ENCODE results near the gene HIPK2.

HIPK2 gene

GRCh38 chr7:139713061-139713460 is 64.7 kb downstream of the HIPK2 start:
- 98% methylated on average over 6 of the region's 9 CpGs for WGBS (ENCODE audit: insufficient coverage)
- POLR2A ChIA-PET = no interaction called here
- H3K9me3 ChIP-seq (ENCODE audit: control extremely low read depth in 1 of 5, control insufficient read depth in 4 of 5, insufficient read depth in 2 of 5, low read depth in 1 of 5, low read length in 4 of 5) = no peaks in the 10 kb centered on the region
- no peaks in the 10 kb centered on the region for H3K4me1 ChIP-seq (ENCODE audit: control extremely low read depth in 1 of 4, control insufficient read depth in 4 of 4, insufficient read depth in 4 of 4, low read length in 3 of 4)
- no peak for DNase-seq
- no peak overlapping the region for H3K27ac ChIP-seq (ENCODE audit: insufficient read depth in 1 of 2, low read depth in 1 of 2, low read length in 2 of 2, poor library complexity in 1 of 2, severe bottlenecking in 2 of 2)
- H3K4me3 ChIP-seq (ENCODE audit: control insufficient read depth in 1 of 7, extremely low read depth in 1 of 7, insufficient read depth in 4 of 7, low read depth in 2 of 7, low read length in 6 of 7) = no peak overlapping the region
- CTCF ChIA-PET = interaction anchor here (0.5 kb wide), 1 partner anchor 909 kb away, joined by 3 read pairs; no protein-coding TSS in a partner anchor
- H3K27me3 ChIP-seq (replicated peaks in 2 of 5; ENCODE audit: control insufficient read depth in 4 of 5, insufficient read depth in 5 of 5, low read length in 4 of 5) = no peaks in the 10 kb centered on the region
- peaks cover 0 to 51% (median 32%) of the 10 kb centered on the region in 4 experiments for H3K36me3 ChIP-seq (ENCODE audit: control insufficient read depth in 4 of 4, insufficient read depth in 4 of 4, low read length in 3 of 4)

GRCh38 chr7:139711991-139712743 is 65.6 kb downstream of the HIPK2 start:
- Histone ChIP-seq H3K36me3 (ENCODE audit: control insufficient read depth in 4 of 4, insufficient read depth in 4 of 4, low read length in 3 of 4) (peaks cover 0 to 54% (median 33%) of the 10 kb centered on the region in 4 experiments), H3K9me3 (ENCODE audit: control extremely low read depth in 1 of 5, control insufficient read depth in 4 of 5, insufficient read depth in 2 of 5, low read depth in 1 of 5, low read length in 4 of 5) (no peaks in the 10 kb centered on the region), H3K4me1 (ENCODE audit: control extremely low read depth in 1 of 4, control insufficient read depth in 4 of 4, insufficient read depth in 4 of 4, low read length in 3 of 4) (no peaks in the 10 kb centered on the region), H3K27me3 (replicated peaks in 2 of 5; ENCODE audit: control insufficient read depth in 4 of 5, insufficient read depth in 5 of 5, low read length in 4 of 5) (no peaks in the 10 kb centered on the region), H3K27ac (ENCODE audit: insufficient read depth in 1 of 2, low read depth in 1 of 2, low read length in 2 of 2, poor library complexity in 1 of 2, severe bottlenecking in 2 of 2) (no peak overlapping the region), H3K4me3 (ENCODE audit: control insufficient read depth in 1 of 7, extremely low read depth in 1 of 7, insufficient read depth in 4 of 7, low read depth in 2 of 7, low read length in 6 of 7) (no peak overlapping the region)
- 97% methylated on average over 10 of the region's 11 CpGs for WGBS (ENCODE audit: insufficient coverage)
- no peak for DNase-seq
- ChIA-PET CTCF (no interaction called here), POLR2A (no interaction called here)

GRCh38 chr7:139710036-139710435 is 67.8 kb downstream of the HIPK2 start:
- H3K27me3 ChIP-seq (replicated peaks in 2 of 5; ENCODE audit: control insufficient read depth in 4 of 5, insufficient read depth in 5 of 5, low read length in 4 of 5) = no peaks in the 10 kb centered on the region
- H3K4me3 ChIP-seq (ENCODE audit: control insufficient read depth in 1 of 7, extremely low read depth in 1 of 7, insufficient read depth in 4 of 7, low read depth in 2 of 7, low read length in 6 of 7) = no peak overlapping the region
- ChIA-PET CTCF (interaction anchor here (0.9 to 1.5 kb wide), 2 partner anchors 9 to 11 kb away, joined by 3 read pairs; no protein-coding TSS in a partner anchor), POLR2A (no interaction called here)
- H3K36me3 ChIP-seq (ENCODE audit: control insufficient read depth in 4 of 4, insufficient read depth in 4 of 4, low read length in 3 of 4) = peaks cover 5 to 46% (median 21%) of the 10 kb centered on the region in 4 experiments
- H3K27ac ChIP-seq (ENCODE audit: insufficient read depth in 1 of 2, low read depth in 1 of 2, low read length in 2 of 2, poor library complexity in 1 of 2, severe bottlenecking in 2 of 2) = no peak overlapping the region
- H3K4me1 ChIP-seq (ENCODE audit: control extremely low read depth in 1 of 4, control insufficient read depth in 4 of 4, insufficient read depth in 4 of 4, low read length in 3 of 4) = no peaks in the 10 kb centered on the region
- no peak for DNase-seq
- 93% methylated on average over 3 of the region's 3 CpGs for WGBS (ENCODE audit: insufficient coverage)
- H3K9me3 ChIP-seq (ENCODE audit: control extremely low read depth in 1 of 5, control insufficient read depth in 4 of 5, insufficient read depth in 2 of 5, low read depth in 1 of 5, low read length in 4 of 5) = no peaks in the 10 kb centered on the region

- Histone ChIP-seq H3K4me1 (ENCODE audit: control extremely low read depth in 1 of 4, control insufficient read depth in 4 of 4, insufficient read depth in 4 of 4, low read length in 3 of 4) (peaks cover 0 to 3% (median under 1%) of the 10 kb centered on the region in 4 experiments), H3K27ac (ENCODE audit: insufficient read depth in 1 of 2, low read depth in 1 of 2, low read length in 2 of 2, poor library complexity in 1 of 2, severe bottlenecking in 2 of 2) (no peak overlapping the region), H3K4me3 (ENCODE audit: control insufficient read depth in 1 of 7, extremely low read depth in 1 of 7, insufficient read depth in 4 of 7, low read depth in 2 of 7, low read length in 6 of 7) (no peak overlapping the region), H3K9me3 (ENCODE audit: control extremely low read depth in 1 of 5, control insufficient read depth in 4 of 5, insufficient read depth in 2 of 5, low read depth in 1 of 5, low read length in 4 of 5) (no peaks in the 10 kb centered on the region), H3K36me3 (ENCODE audit: control insufficient read depth in 4 of 4, insufficient read depth in 4 of 4, low read length in 3 of 4) (peaks cover 5 to 40% (median 19%) of the 10 kb centered on the region in 4 experiments), H3K27me3 (replicated peaks in 2 of 5; ENCODE audit: control insufficient read depth in 4 of 5, insufficient read depth in 5 of 5, low read length in 4 of 5) (no peaks in the 10 kb centered on the region)
- ChIA-PET POLR2A (no interaction called here), CTCF (interaction anchor here (0.9 to 1.5 kb wide), 4 partner anchors 10 to 55 kb away, joined by 3 read pairs; no protein-coding TSS in a partner anchor)
- WGBS (ENCODE audit: insufficient coverage) = 83% methylated on average over 1 of the region's 2 CpGs
- no peak for DNase-seq
Measured at GRCh38 chr7:139709485-139709884, 68.3 kb downstream of the HIPK2 start.

GRCh38 chr7:139708541-139708940 is 69.3 kb downstream of the HIPK2 start:
- ChIA-PET POLR2A (no interaction called here), CTCF (interaction anchor here (1.0 to 1.5 kb wide), 5 partner anchors 9 to 296 kb away, joined by 3 to 5 read pairs (median 3); no protein-coding TSS in a partner anchor)
- DNase-seq = no peak
- Histone ChIP-seq H3K27ac (ENCODE audit: insufficient read depth in 1 of 2, low read depth in 1 of 2, low read length in 2 of 2, poor library complexity in 1 of 2, severe bottlenecking in 2 of 2) (no peak overlapping the region), H3K27me3 (replicated peaks in 2 of 5; ENCODE audit: control insufficient read depth in 4 of 5, insufficient read depth in 5 of 5, low read length in 4 of 5) (no peaks in the 10 kb centered on the region), H3K4me1 (ENCODE audit: control extremely low read depth in 1 of 4, control insufficient read depth in 4 of 4, insufficient read depth in 4 of 4, low read length in 3 of 4) (peaks cover 0 to 5% (median 2%) of the 10 kb centered on the region in 4 experiments), H3K36me3 (ENCODE audit: control insufficient read depth in 4 of 4, insufficient read depth in 4 of 4, low read length in 3 of 4) (peaks cover 5 to 31% (median 13%) of the 10 kb centered on the region in 4 experiments), H3K4me3 (ENCODE audit: control insufficient read depth in 1 of 7, extremely low read depth in 1 of 7, insufficient read depth in 4 of 7, low read depth in 2 of 7, low read length in 6 of 7) (no peak overlapping the region), H3K9me3 (ENCODE audit: control extremely low read depth in 1 of 5, control insufficient read depth in 4 of 5, insufficient read depth in 2 of 5, low read depth in 1 of 5, low read length in 4 of 5) (no peaks in the 10 kb centered on the region)
- WGBS (ENCODE audit: insufficient coverage) = 100% methylated on average over 5 of the region's 6 CpGs

GRCh38 chr7:139706837-139707236 is 71.0 kb downstream of the HIPK2 start:
- H3K4me3 ChIP-seq (ENCODE audit: control insufficient read depth in 1 of 7, extremely low read depth in 1 of 7, insufficient read depth in 4 of 7, low read depth in 2 of 7, low read length in 6 of 7) = no peak overlapping the region
- no peak overlapping the region for H3K27ac ChIP-seq (ENCODE audit: insufficient read depth in 1 of 2, low read depth in 1 of 2, low read length in 2 of 2, poor library complexity in 1 of 2, severe bottlenecking in 2 of 2)
- CTCF ChIA-PET = interaction anchor here (1.0 kb wide), 1 partner anchor 45 kb away, joined by 4 read pairs; no protein-coding TSS in a partner anchor
- no peaks in the 10 kb centered on the region for H3K27me3 ChIP-seq (replicated peaks in 2 of 5; ENCODE audit: control insufficient read depth in 4 of 5, insufficient read depth in 5 of 5, low read length in 4 of 5)
- 97% methylated on average over 9 of the region's 9 CpGs for WGBS (ENCODE audit: insufficient coverage)
- POLR2A ChIA-PET = no interaction called here
- H3K36me3 ChIP-seq (ENCODE audit: control insufficient read depth in 4 of 4, insufficient read depth in 4 of 4, low read length in 3 of 4) = peaks cover 5 to 23% (median 7%) of the 10 kb centered on the region in 4 experiments
- peaks cover 0 to 21% (median 12%) of the 10 kb centered on the region in 4 experiments for H3K4me1 ChIP-seq (ENCODE audit: control extremely low read depth in 1 of 4, control insufficient read depth in 4 of 4, insufficient read depth in 4 of 4, low read length in 3 of 4)
- H3K9me3 ChIP-seq (ENCODE audit: control extremely low read depth in 1 of 5, control insufficient read depth in 4 of 5, insufficient read depth in 2 of 5, low read depth in 1 of 5, low read length in 4 of 5) = no peaks in the 10 kb centered on the region
- no peak for DNase-seq

- ChIA-PET CTCF (no interaction called here), POLR2A (no interaction called here)
- Histone ChIP-seq H3K4me3 (ENCODE audit: control insufficient read depth in 1 of 7, extremely low read depth in 1 of 7, insufficient read depth in 4 of 7, low read depth in 2 of 7, low read length in 6 of 7) (no peak overlapping the region), H3K27me3 (replicated peaks in 2 of 5; ENCODE audit: control insufficient read depth in 4 of 5, insufficient read depth in 5 of 5, low read length in 4 of 5) (no peaks in the 10 kb centered on the region), H3K27ac (ENCODE audit: insufficient read depth in 1 of 2, low read depth in 1 of 2, low read length in 2 of 2, poor library complexity in 1 of 2, severe bottlenecking in 2 of 2) (no peak overlapping the region), H3K36me3 (ENCODE audit: control insufficient read depth in 4 of 4, insufficient read depth in 4 of 4, low read length in 3 of 4) (peaks cover 2 to 16% (median 7%) of the 10 kb centered on the region in 4 experiments), H3K4me1 (ENCODE audit: control extremely low read depth in 1 of 4, control insufficient read depth in 4 of 4, insufficient read depth in 4 of 4, low read length in 3 of 4) (peaks cover 0 to 21% (median 12%) of the 10 kb centered on the region in 4 experiments), H3K9me3 (ENCODE audit: control extremely low read depth in 1 of 5, control insufficient read depth in 4 of 5, insufficient read depth in 2 of 5, low read depth in 1 of 5, low read length in 4 of 5) (no peaks in the 10 kb centered on the region)
- no peak for DNase-seq
- WGBS (ENCODE audit: insufficient coverage) = 96% methylated on average over 8 of the region's 8 CpGs
Measured at GRCh38 chr7:139704308-139704879, 73.4 kb downstream of the HIPK2 start.
